Measurements from ENCODE around the gene ARID2. TPM values are rescaled to one million over a fixed set of nuclear protein-coding genes. Genes with fewer than 3 reads are reported as not detected.
A peak's percentile ranks its signal among the peaks of the same experiment; 100 is the strongest.

ARID2 gene
- total RNA-seq, 1 donor from 2014 or later: 15.7 TPM

- Histone ChIP-seq H3K4me3 (peak overlapping the region; percentile 89), H3K4me1 (peaks cover 56% of the 10 kb centered on the region), H3K27ac (replicated peaks) (peak overlapping the region; percentile 99), H3K36me3 (peaks cover 4% of the 10 kb centered on the region), H3K27me3 (ENCODE audit: low read depth) (no peaks in the 10 kb centered on the region), H3K9me3 (replicated peaks) (peaks cover 12% of the 10 kb centered on the region)
- TF ChIP-seq, protein P1, sequence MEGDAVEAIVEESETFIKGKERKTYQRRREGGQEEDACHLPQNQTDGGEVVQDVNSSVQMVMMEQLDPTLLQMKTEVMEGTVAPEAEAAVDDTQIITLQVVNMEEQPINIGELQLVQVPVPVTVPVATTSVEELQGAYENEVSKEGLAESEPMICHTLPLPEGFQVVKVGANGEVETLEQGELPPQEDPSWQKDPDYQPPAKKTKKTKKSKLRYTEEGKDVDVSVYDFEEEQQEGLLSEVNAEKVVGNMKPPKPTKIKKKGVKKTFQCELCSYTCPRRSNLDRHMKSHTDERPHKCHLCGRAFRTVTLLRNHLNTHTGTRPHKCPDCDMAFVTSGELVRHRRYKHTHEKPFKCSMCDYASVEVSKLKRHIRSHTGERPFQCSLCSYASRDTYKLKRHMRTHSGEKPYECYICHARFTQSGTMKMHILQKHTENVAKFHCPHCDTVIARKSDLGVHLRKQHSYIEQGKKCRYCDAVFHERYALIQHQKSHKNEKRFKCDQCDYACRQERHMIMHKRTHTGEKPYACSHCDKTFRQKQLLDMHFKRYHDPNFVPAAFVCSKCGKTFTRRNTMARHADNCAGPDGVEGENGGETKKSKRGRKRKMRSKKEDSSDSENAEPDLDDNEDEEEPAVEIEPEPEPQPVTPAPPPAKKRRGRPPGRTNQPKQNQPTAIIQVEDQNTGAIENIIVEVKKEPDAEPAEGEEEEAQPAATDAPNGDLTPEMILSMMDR (IDR thresholded peaks at IDR 0.05; ENCODE audit: borderline replicate concordance): no peak
- intact Hi-C loops (cut with micrococcal nuclease): no loop called here
- no peak for DNase-seq
Measured at GRCh38 chr12:45732936-45733335, 3.4 kb downstream of the ARID2 start.

DNA sequence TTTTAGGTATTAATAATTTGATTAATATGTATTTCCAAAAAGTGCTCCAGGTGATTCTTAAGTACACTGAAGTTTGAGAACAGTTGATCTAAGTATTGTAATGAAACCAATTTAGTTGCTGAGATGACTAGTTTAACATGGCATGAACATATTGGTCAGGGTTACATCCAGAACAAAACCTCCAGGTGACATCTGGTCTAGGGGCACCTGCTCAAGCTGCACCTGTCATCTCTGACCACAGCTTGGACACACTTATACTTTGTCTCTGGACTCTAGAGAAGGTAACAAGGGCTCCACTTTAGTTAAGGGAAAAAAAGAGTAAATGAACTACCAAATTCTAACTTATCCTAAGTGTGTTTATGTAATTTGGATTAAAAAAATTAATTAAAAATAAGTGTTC is 8.1 kb downstream of the ARID2 start:
- Histone ChIP-seq H3K27ac (replicated peaks) (no peak overlapping the region), H3K4me1 (peaks cover 29% of the 10 kb centered on the region), H3K27me3 (ENCODE audit: low read depth) (no peaks in the 10 kb centered on the region), H3K9me3 (replicated peaks) (peaks cover 24% of the 10 kb centered on the region), H3K36me3 (peaks cover 9% of the 10 kb centered on the region), H3K4me3 (no peak overlapping the region)
- no peak for DNase-seq
- intact Hi-C loops (cut with micrococcal nuclease): no loop called here
- TF ChIP-seq, protein P1 (IDR thresholded peaks at IDR 0.05; ENCODE audit: borderline replicate concordance): no peak

GRCh38 chr12:45742590-45742989 is 13.1 kb downstream of the ARID2 start:
- intact Hi-C loops (cut with micrococcal nuclease): loop anchor here (10.0 kb wide), 1 partner anchor 198 kb away; no protein-coding TSS in a partner anchor
- peaks cover 6% of the 10 kb centered on the region for H3K36me3 ChIP-seq
- TF ChIP-seq, protein P1 (IDR thresholded peaks at IDR 0.05; ENCODE audit: borderline replicate concordance): no peak

GRCh38 chr12:45743247-45743646 is 13.7 kb downstream of the ARID2 start:
- peaks cover 17% of the 10 kb centered on the region for H3K4me1 ChIP-seq
- H3K27ac ChIP-seq (replicated peaks): no peak overlapping the region
- intact Hi-C loops (cut with micrococcal nuclease): loop anchor here (10.0 kb wide), 1 partner anchor 198 kb away; no protein-coding TSS in a partner anchor
- H3K36me3 ChIP-seq: peaks cover 6% of the 10 kb centered on the region
- peaks cover 14% of the 10 kb centered on the region for H3K9me3 ChIP-seq (replicated peaks)
- TF ChIP-seq, protein P1 (IDR thresholded peaks at IDR 0.05; ENCODE audit: borderline replicate concordance): no peak
- no peaks in the 10 kb centered on the region for H3K27me3 ChIP-seq (ENCODE audit: low read depth)
- no peak overlapping the region for H3K4me3 ChIP-seq
- no peak for DNase-seq

More at GRCh38 chr12:45742590-45742989, 13.1 kb downstream of the ARID2 start:
- no peak overlapping the region for H3K4me3 ChIP-seq
- no peaks in the 10 kb centered on the region for H3K27me3 ChIP-seq (ENCODE audit: low read depth)
- H3K4me1 ChIP-seq: peaks cover 17% of the 10 kb centered on the region
- no peak for DNase-seq
- H3K9me3 ChIP-seq (replicated peaks): peaks cover 17% of the 10 kb centered on the region
- H3K27ac ChIP-seq (replicated peaks): no peak overlapping the region

DNA sequence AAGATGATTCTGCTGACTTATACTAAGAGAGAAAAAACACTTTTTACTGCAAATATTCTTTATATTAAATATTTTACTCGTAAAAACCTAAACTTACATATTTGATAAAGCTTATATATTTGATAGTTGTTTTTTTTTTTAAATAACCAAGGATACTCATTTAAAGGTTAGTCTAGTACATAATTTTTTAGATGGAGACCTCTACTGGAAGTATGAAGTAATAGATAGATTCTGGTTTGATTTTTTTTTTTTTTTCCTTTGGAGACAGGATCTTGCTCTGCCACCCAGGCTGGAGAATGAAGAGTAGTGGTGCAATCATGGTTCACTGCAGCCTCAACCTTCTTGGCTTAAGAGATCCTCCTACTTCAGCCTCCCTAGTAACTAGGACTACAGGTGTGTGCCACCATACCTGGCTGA is 16.4 kb downstream of the ARID2 start:
- TF ChIP-seq, protein P1 (IDR thresholded peaks at IDR 0.05; ENCODE audit: borderline replicate concordance): peak; percentile 55
- H3K9me3 ChIP-seq (replicated peaks): peaks cover 14% of the 10 kb centered on the region
- no peak for DNase-seq
- intact Hi-C loops (cut with micrococcal nuclease): loop anchor here (10.0 kb wide), 1 partner anchor 201 kb away; no protein-coding TSS in a partner anchor
- H3K4me1 ChIP-seq: peaks cover 35% of the 10 kb centered on the region
- H3K27ac ChIP-seq (replicated peaks): no peak overlapping the region
- H3K36me3 ChIP-seq: peaks cover 6% of the 10 kb centered on the region
- H3K4me3 ChIP-seq: no peak overlapping the region
- H3K27me3 ChIP-seq (ENCODE audit: low read depth): no peaks in the 10 kb centered on the region
